ENCODE measurements around the gene ABAT.

GRCh38 chr16:8720967-8721308, 46.5 kb downstream of the ABAT start:
- TF ChIP-seq EZH2 (IDR thresholded peaks at IDR 0.05; ENCODE audit: borderline replicate concordance, low read length) (no peak), CTCF (IDR thresholded peaks at IDR 0.05; ENCODE audit: low read length) (no peak)

Data from OCI-LY1 (cell line).